SK-N-SH (cell line): ENCODE measurements around the gene SCNN1G. TPM values are rescaled to one million over a fixed set of nuclear protein-coding genes. Genes with fewer than 3 reads are reported as not detected.

ENCODE experiments used
- CTCF ChIA-PET: fragments of 300-600, 350-600 bp; formaldehyde crosslinking; extraction: SDS; loops from one replicate; lab custom pipeline; 2021; lab: Yijun Ruan, JAX
- POLR2A ChIA-PET: fragments of 350-600 bp; sonication (Branson Sonifier 250); formaldehyde crosslinking; extraction: SDS; loops from one replicate; lab custom pipeline; 2020; ENCODE audit warnings: antibody characterized with exemption, inconsistent platforms; lab: Yijun Ruan, JAX
- DNase-seq: peaks from one replicate; pipeline ENCODE4 v3.0.0; 2012
- H2AFZ ChIP-seq: fragments of 200-600 bp; sonication (generic); 2 replicates; pipeline ENCODE4 v1.8.1; 2016; ENCODE audit warnings: antibody characterized with exemption, mild to moderate bottlenecking, low read depth
- H3F3A ChIP-seq: fragments of 200-600 bp; sonication (generic); replicated peaks from 2 replicates; pipeline ENCODE3; 2016; ENCODE audit warnings: antibody characterized with exemption, mild to moderate bottlenecking; ENCODE audit not compliant: insufficient read depth
- H3K27ac ChIP-seq, 2 experiments: fragments of 200-500 bp in 1 of 2; fragments of 200-600 bp in 1 of 2; sonication (Bioruptor generic) in 1 of 2; sonication (generic), shearing (Covaris generic) in 1 of 2; 2 replicates each; pipeline versions ENCODE4 v1.5.1 to v1.6.1; 2014 to 2016; ENCODE audit warnings: low read depth in 2 of 2, inconsistent platforms in 1 of 2, low read length in 1 of 2, mild to moderate bottlenecking in 1 of 2, mixed read lengths in 1 of 2
- H3K27me3 ChIP-seq: fragments of 200-600 bp; sonication (generic), shearing (Covaris generic); 2 replicates; pipeline ENCODE4 v1.6.1; 2016; ENCODE audit warnings: mixed run types; ENCODE audit not compliant: insufficient read depth
- H3K36me3 ChIP-seq, 2 experiments: fragments of 200-500 bp in 1 of 2; fragments of 200-600 bp in 1 of 2; sonication (Bioruptor generic) in 1 of 2; sonication (generic) in 1 of 2; replicated peaks in 1 of 2; 2 replicates each; pipeline versions ENCODE3 to v1.5.1; 2014 to 2016; ENCODE audit warnings: low read length in 1 of 2, mild to moderate bottlenecking in 1 of 2; ENCODE audit not compliant: insufficient read depth in 2 of 2, control insufficient read depth in 1 of 2
- H3K4me1 ChIP-seq, 2 experiments: fragments of 200-500 bp in 1 of 2; fragments of 200-600 bp in 1 of 2; sonication (Bioruptor generic) in 1 of 2; sonication (generic), shearing (Covaris generic) in 1 of 2; 2 replicates each; pipeline versions ENCODE4 v1.5.1 to v1.6.1; 2014 to 2016; ENCODE audit warnings: low read depth in 1 of 2, low read length in 1 of 2, mixed run types in 1 of 2; ENCODE audit not compliant: insufficient read depth in 2 of 2, control insufficient read depth in 1 of 2
- H3K4me2 ChIP-seq: fragments of 200-600 bp; sonication (generic), shearing (Covaris generic); 2 replicates; pipeline ENCODE4 v1.6.1; 2017; ENCODE audit warnings: mixed run types
- H3K4me3 ChIP-seq, 2 experiments: fragments of 200-500 bp in 1 of 2; fragments of 200-600 bp in 1 of 2; sonication (Bioruptor generic) in 1 of 2; sonication (generic), shearing (Covaris generic) in 1 of 2; 2 replicates each; pipeline versions ENCODE4 v1.5.1 to v1.8.1; 2014 to 2016; ENCODE audit warnings: low read depth in 2 of 2, inconsistent platforms in 1 of 2, low read length in 1 of 2, mild to moderate bottlenecking in 1 of 2, mixed read lengths in 1 of 2, moderate library complexity in 1 of 2
- H3K79me2 ChIP-seq: fragments of 200-600 bp; sonication (generic); 2 replicates; pipeline ENCODE4 v1.8.1; 2017; ENCODE audit warnings: mild to moderate bottlenecking; ENCODE audit not compliant: insufficient read depth
- H3K9ac ChIP-seq: fragments of 200-600 bp; sonication (generic); 2 replicates; pipeline ENCODE4 v1.6.1; 2017; ENCODE audit warnings: mixed run types
- H3K9me2 ChIP-seq: fragments of 200-600 bp; sonication (generic); 2 replicates; pipeline ENCODE4 v1.6.1; 2017; ENCODE audit warnings: mixed run types
- H3K9me3 ChIP-seq: fragments of 200-600 bp; sonication (generic); 2 replicates; pipeline ENCODE4 v1.6.1; 2017; ENCODE audit warnings: mixed run types, mild to moderate bottlenecking, moderate library complexity
- H4K20me1 ChIP-seq: fragments of 200-600 bp; sonication (generic); 2 replicates; pipeline ENCODE4 v1.6.1; 2017; ENCODE audit warnings: mild to moderate bottlenecking, mixed run types; ENCODE audit not compliant: insufficient read depth
- CHD2 ChIP-seq: fragments of 150-350 bp; IDR thresholded peaks from 2 replicates; pipeline ENCODE4 v1.6.1; 2018; ENCODE audit warnings: low read length; ENCODE audit not compliant: partially characterized antibody
- CTCF ChIP-seq: fragments of 200-600 bp; sonication (generic); IDR thresholded peaks from 2 replicates; pipeline ENCODE4 v1.6.1; 2017; ENCODE audit warnings: antibody characterized with exemption, mild to moderate bottlenecking, moderate library complexity
- EP300 ChIP-seq, 2 experiments: IDR thresholded peaks; 2 replicates each; pipeline versions ENCODE4 v1.4.0 to v1.6.1; 2012; ENCODE audit warnings: borderline replicate concordance in 1 of 2, low read depth in 1 of 2, low read length in 1 of 2
- GABPA ChIP-seq: IDR thresholded peaks from 2 replicates; pipeline ENCODE4 v1.4.0; 2012; ENCODE audit warnings: low read depth, mild to moderate bottlenecking
- GATA2 ChIP-seq: sonication (generic); formaldehyde crosslinking; IDR thresholded peaks from 2 replicates; pipeline ENCODE4 v1.5.0; 2020; ENCODE audit warnings: mild to moderate bottlenecking, missing genetic modification reagents
- MXI1 ChIP-seq: IDR thresholded peaks from 2 replicates; pipeline ENCODE4 v1.6.1; 2012; ENCODE audit warnings: mild to moderate bottlenecking, low read depth, low read length, improper control_type of control experiment
- POLR2AphosphoS5 ChIP-seq: IDR thresholded peaks from 2 replicates; pipeline ENCODE4 v1.6.1; 2012; ENCODE audit warnings: low read depth, low read length
- RAD21 ChIP-seq: IDR thresholded peaks from 2 replicates; pipeline ENCODE4 v1.6.1; 2012; ENCODE audit warnings: mild to moderate bottlenecking, low read length
- REST ChIP-seq: IDR thresholded peaks from 2 replicates; pipeline ENCODE4 v1.6.1; 2012; ENCODE audit warnings: mild to moderate bottlenecking, low read depth, low read length, moderate library complexity
- RFX5 ChIP-seq: IDR thresholded peaks from 2 replicates; pipeline ENCODE4 v1.6.1; 2012; ENCODE audit warnings: mild to moderate bottlenecking, improper control_type of control experiment, low read length
- SMC3 ChIP-seq: IDR thresholded peaks from 2 replicates; pipeline ENCODE4 v1.6.1; 2012; ENCODE audit warnings: low read depth, low read length, improper control_type of control experiment
- TAF1 ChIP-seq: IDR thresholded peaks from 2 replicates; pipeline ENCODE4 v1.6.1; 2012; ENCODE audit warnings: low read depth, mild to moderate bottlenecking, low read length, moderate library complexity, borderline replicate concordance
- TCF12 ChIP-seq: IDR thresholded peaks from 2 replicates; pipeline ENCODE4 v1.4.0; 2012
- USF1 ChIP-seq: IDR thresholded peaks from 2 replicates; pipeline ENCODE4 v1.4.0; 2012; ENCODE audit warnings: low read depth, borderline replicate concordance
- YY1 ChIP-seq: IDR thresholded peaks from 2 replicates; pipeline ENCODE4 v1.4.0; 2012; ENCODE audit warnings: low read depth, mild to moderate bottlenecking
- ZBTB33 ChIP-seq: IDR thresholded peaks from 2 replicates; pipeline ENCODE4 v1.4.0; 2012; ENCODE audit warnings: low read depth, borderline replicate concordance
- WGBS: methylation state at CpG from one replicate; pipeline ENCODE4 v1.1.6; 2017; ENCODE audit warnings: low lambda C conversion rate; 5-methylcytosine and 5-hydroxymethylcytosine counted together
- polyA plus RNA-seq, 3 experiments: library from polyadenylated mRNA; depleted of rRNA; stranded (reverse); fragments of >200 nt; gene quantifications; 2 replicates each; pipeline ENCODE4 v1.2.3, GENCODE V29; 2012

SCNN1G gene
- polyA plus RNA-seq, 1 of the 3 experiments (the other 2 are of a cell fraction), result not detected

- H2AFZ ChIP-seq, result no peak overlapping the region
Observed at GRCh38 chr16:23227529-23227928, 45.0 kb downstream of the SCNN1G start.

GRCh38 chr16:23229714-23230113, 47.2 kb downstream of the SCNN1G start:
- Histone ChIP-seq H3K9me3 (no peaks in the 10 kb centered on the region), H3K79me2 (no peaks in the 10 kb centered on the region), H3K4me2 (no peak overlapping the region), H3K9ac (no peak overlapping the region), H3K9me2 (no peaks in the 10 kb centered on the region), H3K27ac (no peak overlapping the region), H4K20me1 (no peaks in the 10 kb centered on the region), H3F3A (no peaks in the 10 kb centered on the region), H3K4me1 (no peaks in the 10 kb centered on the region), H3K27me3 (no peaks in the 10 kb centered on the region)
- ChIA-PET POLR2A (no interaction called here), CTCF (interaction anchor here (0.7 kb wide), 1 partner anchor 40 kb away, joined by 3 read pairs; no protein-coding TSS in a partner anchor)
- WGBS, result 35% methylated on average over 4 of the region's 4 CpGs
- no peak for DNase-seq
- no peak for TF ChIP-seq SMC3
- TF ChIP-seq CTCF, result no peak
- no peak for TF ChIP-seq MXI1
- TF ChIP-seq TCF12, result no peak
- TF ChIP-seq EP300 (IDR thresholded peaks at IDR 0.05; ENCODE audit: borderline replicate concordance in 1 of 2, low read depth in 1 of 2, low read length in 1 of 2), result no peak
- no peak for TF ChIP-seq ZBTB33
- TF ChIP-seq REST, result no peak
- no peak for TF ChIP-seq YY1
- no peak for TF ChIP-seq TAF1
- TF ChIP-seq POLR2AphosphoS5, result no peak
- no peak for TF ChIP-seq GATA2
- no peak for TF ChIP-seq RAD21
- no peak for TF ChIP-seq CHD2
- no peak for TF ChIP-seq RFX5
- TF ChIP-seq, all 33 proteins: peak for 0
- Histone ChIP-seq H3K36me3 (no peaks in the 10 kb centered on the region), H3K4me3 (no peak overlapping the region), H2AFZ (no peak overlapping the region)

More at GRCh38 chr16:23227529-23227928, 45.0 kb downstream of the SCNN1G start:
- Histone ChIP-seq H3K9me3 (no peaks in the 10 kb centered on the region), H3K4me1 (no peaks in the 10 kb centered on the region), H4K20me1 (no peaks in the 10 kb centered on the region), H3K9me2 (no peaks in the 10 kb centered on the region), H3K79me2 (no peaks in the 10 kb centered on the region), H3K27me3 (no peaks in the 10 kb centered on the region), H3K27ac (no peak overlapping the region), H3K4me3 (no peak overlapping the region), H3F3A (no peaks in the 10 kb centered on the region), H3K36me3 (no peaks in the 10 kb centered on the region), H3K4me2 (no peak overlapping the region), H3K9ac (no peak overlapping the region)
- ChIA-PET CTCF (interaction anchor here (0.8 to 1.5 kb wide), 2 partner anchors 45 to 66 kb away, joined by 3 to 5 read pairs; partner anchors contain the start of gene SCNN1G), POLR2A (no interaction called here)
- DNase-seq, result no peak
- WGBS, result 25% methylated on average over 2 of the region's 4 CpGs
- 0 out of 2 replicates have a peak, but pooled peaks have one; percentile 33 for TF ChIP-seq USF1
- no peak for TF ChIP-seq GABPA
